Measurements from ENCODE around the gene IGSF21. TPM values are rescaled to one million over a fixed set of nuclear protein-coding genes. Genes with fewer than 3 reads are reported as not detected.

IGSF21 gene
- total RNA-seq, 1 donor from 2014 or later, result 0.94 TPM

- DNase-seq (ENCODE audit: extremely low spot score, unreplicated experiment), result no peak
- Mint-ChIP-seq H3K4me3 (no peak overlapping the region), H3K27me3 (peaks cover 25% of the 10 kb centered on the region), H3K27ac (no peak overlapping the region), H3K36me3 (no peaks in the 10 kb centered on the region), H3K4me1 (ENCODE audit: unreplicated experiment) (peaks cover 24% of the 10 kb centered on the region), H3K9me3 (no peaks in the 10 kb centered on the region)
- TF ChIP-seq, protein P1, sequence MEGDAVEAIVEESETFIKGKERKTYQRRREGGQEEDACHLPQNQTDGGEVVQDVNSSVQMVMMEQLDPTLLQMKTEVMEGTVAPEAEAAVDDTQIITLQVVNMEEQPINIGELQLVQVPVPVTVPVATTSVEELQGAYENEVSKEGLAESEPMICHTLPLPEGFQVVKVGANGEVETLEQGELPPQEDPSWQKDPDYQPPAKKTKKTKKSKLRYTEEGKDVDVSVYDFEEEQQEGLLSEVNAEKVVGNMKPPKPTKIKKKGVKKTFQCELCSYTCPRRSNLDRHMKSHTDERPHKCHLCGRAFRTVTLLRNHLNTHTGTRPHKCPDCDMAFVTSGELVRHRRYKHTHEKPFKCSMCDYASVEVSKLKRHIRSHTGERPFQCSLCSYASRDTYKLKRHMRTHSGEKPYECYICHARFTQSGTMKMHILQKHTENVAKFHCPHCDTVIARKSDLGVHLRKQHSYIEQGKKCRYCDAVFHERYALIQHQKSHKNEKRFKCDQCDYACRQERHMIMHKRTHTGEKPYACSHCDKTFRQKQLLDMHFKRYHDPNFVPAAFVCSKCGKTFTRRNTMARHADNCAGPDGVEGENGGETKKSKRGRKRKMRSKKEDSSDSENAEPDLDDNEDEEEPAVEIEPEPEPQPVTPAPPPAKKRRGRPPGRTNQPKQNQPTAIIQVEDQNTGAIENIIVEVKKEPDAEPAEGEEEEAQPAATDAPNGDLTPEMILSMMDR (conservative IDR thresholded peaks at IDR 0.05), result no peak
These were observed 220.1 kb downstream of the IGSF21 start for GRCh38 chr1:18327650-18328049.

- H3K9me3 Mint-ChIP-seq, result no peaks in the 10 kb centered on the region
- no peak overlapping the region for H3K4me3 Mint-ChIP-seq
- DNase-seq (ENCODE audit: extremely low spot score, unreplicated experiment), result no peak
- H3K27me3 Mint-ChIP-seq, result peaks cover 25% of the 10 kb centered on the region
- no peaks in the 10 kb centered on the region for H3K36me3 Mint-ChIP-seq
- TF ChIP-seq, protein P1 (conservative IDR thresholded peaks at IDR 0.05), result no peak
- no peak overlapping the region for H3K27ac Mint-ChIP-seq
- peaks cover 24% of the 10 kb centered on the region for H3K4me1 Mint-ChIP-seq (ENCODE audit: unreplicated experiment)
These were observed 221.2 kb downstream of the IGSF21 start for GRCh38 chr1:18328803-18329202.

- TF ChIP-seq, protein P1 (conservative IDR thresholded peaks at IDR 0.05), result no peak
- Mint-ChIP-seq H3K36me3 (no peaks in the 10 kb centered on the region), H3K9me3 (no peaks in the 10 kb centered on the region), H3K27ac (no peak overlapping the region), H3K27me3 (peaks cover 20% of the 10 kb centered on the region), H3K4me1 (ENCODE audit: unreplicated experiment) (peaks cover 24% of the 10 kb centered on the region), H3K4me3 (no peak overlapping the region)
- no peak for DNase-seq (ENCODE audit: extremely low spot score, unreplicated experiment)
These were observed 222.1 kb downstream of the IGSF21 start for GRCh38 chr1:18329469-18330253.

DNA sequence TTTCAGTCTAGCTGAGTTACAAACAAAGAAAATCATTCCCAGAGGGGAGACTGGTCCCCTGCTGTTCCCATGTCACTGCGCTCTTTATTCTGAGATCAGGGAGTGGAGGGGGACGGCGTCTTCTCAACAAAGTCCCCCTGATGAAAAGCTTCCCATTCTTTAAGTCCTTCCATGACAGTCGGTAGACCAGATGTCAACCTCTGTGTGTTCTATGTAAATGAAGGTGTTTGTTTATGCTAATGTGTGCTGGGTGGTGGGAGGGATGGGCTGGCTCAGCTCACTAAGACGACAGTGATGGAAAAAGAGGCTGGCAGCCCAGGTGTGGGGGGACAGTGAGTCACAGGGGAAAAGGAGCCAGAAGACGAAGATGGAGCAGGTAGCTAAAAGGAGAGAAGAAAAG is 225.0 kb downstream of the IGSF21 start:
- H3K4me3 Mint-ChIP-seq, result no peak overlapping the region
- no peaks in the 10 kb centered on the region for H3K36me3 Mint-ChIP-seq
- H3K27ac Mint-ChIP-seq, result no peak overlapping the region
- TF ChIP-seq, protein P1 (conservative IDR thresholded peaks at IDR 0.05), result no peak
- no peaks in the 10 kb centered on the region for H3K9me3 Mint-ChIP-seq
- H3K27me3 Mint-ChIP-seq, result peaks cover 25% of the 10 kb centered on the region
- DNase-seq (ENCODE audit: extremely low spot score, unreplicated experiment), result no peak
- peaks cover 14% of the 10 kb centered on the region for H3K4me1 Mint-ChIP-seq (ENCODE audit: unreplicated experiment)

GRCh38 chr1:18333220-18333619 is 225.6 kb downstream of the IGSF21 start:
- no peak overlapping the region for H3K4me3 Mint-ChIP-seq
- no peaks in the 10 kb centered on the region for H3K9me3 Mint-ChIP-seq
- peaks cover 25% of the 10 kb centered on the region for H3K27me3 Mint-ChIP-seq
- TF ChIP-seq, protein P1 (conservative IDR thresholded peaks at IDR 0.05), result no peak
- H3K27ac Mint-ChIP-seq, result no peak overlapping the region
- DNase-seq (ENCODE audit: extremely low spot score, unreplicated experiment), result no peak
- H3K36me3 Mint-ChIP-seq, result no peaks in the 10 kb centered on the region
- peaks cover 14% of the 10 kb centered on the region for H3K4me1 Mint-ChIP-seq (ENCODE audit: unreplicated experiment)
